Body of pancreas (tissue), 4 donors: Measurements from ENCODE around the gene ZDHHC21.

Source experiments
- CTCF ChIP-seq, 7 experiments: fragments of 450-650 bp in 4 of 7; fragments of 200-600 bp in 3 of 7; sonication (generic) in 3 of 7; IDR thresholded peaks; one replicate each; pipeline ENCODE4 v1.5.1; 2016 to 2019; ENCODE audit warnings: antibody characterized with exemption in 7 of 7
- POLR2A ChIP-seq, 3 donors: fragments of 450-650 bp; IDR thresholded peaks; one replicate each; pipeline ENCODE4 v1.6.1; 2016; ENCODE audit warnings: antibody characterized with exemption in 3 of 3, mild to moderate bottlenecking in 2 of 3

DNA sequence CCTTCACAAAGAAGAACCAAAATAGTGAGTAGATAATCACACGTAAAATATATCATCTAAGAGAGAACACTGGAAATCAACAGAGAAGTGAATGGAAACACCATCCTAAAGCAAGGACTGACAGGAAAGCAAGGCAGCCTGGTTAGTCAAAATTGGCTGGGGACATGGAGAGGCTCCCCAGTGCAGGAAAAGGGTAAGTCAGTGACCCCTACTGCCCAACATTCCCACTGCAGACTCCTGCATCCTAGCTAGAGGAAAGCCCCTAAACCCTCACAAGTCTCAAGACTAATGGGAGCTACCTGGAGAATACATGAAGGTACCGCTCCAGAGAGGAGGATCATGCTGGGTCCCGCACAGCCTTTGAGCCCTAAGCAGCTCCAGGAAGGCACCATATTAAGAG lies 60.1 kb downstream of the ZDHHC21 start:
- TF ChIP-seq POLR2A (IDR thresholded peaks at IDR 0.05) = no peak
- no peak for TF ChIP-seq CTCF (IDR thresholded peaks at IDR 0.05)
